ENCODE measurements around the gene QSOX1.
"Not testable (repeated sequence)": the region's sequence is repeated elsewhere in the genome, so short reads cannot be mapped to it uniquely, and the experiment has no call there.

The QSOX1 gene

DNA sequence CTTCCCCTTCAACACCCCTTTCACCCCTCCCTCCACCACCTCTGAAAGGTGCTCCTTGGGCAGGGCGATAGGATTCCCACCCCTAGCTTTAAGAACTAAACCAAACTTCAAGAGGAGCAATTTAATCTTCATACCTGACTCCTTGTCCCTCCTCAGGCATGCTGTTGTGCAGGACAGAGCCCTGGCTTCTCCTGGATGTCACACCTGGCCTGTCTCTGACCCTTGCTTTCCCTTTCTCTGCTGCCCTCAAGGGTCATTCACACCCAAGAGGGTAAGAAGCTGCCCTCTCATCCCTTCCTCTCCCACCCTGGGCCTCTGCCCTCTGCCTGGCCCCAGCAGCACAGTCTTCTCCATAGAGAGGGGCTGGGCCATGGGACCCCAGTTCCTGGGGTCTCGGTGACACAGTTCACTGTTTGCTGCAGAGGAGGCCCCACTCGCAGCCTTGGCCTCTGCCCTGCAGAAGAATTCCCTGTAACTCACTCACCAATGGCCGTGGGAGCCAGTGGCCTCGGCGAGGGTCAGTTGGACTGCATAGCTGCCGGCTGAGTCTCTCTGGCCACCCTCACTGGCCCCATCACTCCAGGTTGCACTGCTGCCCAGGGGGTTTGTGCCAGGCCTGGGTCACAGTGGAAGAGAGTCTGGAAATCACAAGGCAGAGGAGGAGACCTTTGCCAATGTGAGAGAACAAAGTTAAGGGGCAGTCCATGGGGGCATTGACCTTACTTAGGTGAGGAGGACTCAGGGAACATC is 47.0 kb downstream of the QSOX1 start:
- Histone ChIP-seq H3K9me3 (no peaks in the 10 kb centered on the region), H3K4me3 (ENCODE audit: low read depth, low read length) (no peak overlapping the region), H3K27me3 (no peaks in the 10 kb centered on the region), H3K4me1 (no peaks in the 10 kb centered on the region), H3K36me3 (no peaks in the 10 kb centered on the region)
- TF ChIP-seq, protein P1, sequence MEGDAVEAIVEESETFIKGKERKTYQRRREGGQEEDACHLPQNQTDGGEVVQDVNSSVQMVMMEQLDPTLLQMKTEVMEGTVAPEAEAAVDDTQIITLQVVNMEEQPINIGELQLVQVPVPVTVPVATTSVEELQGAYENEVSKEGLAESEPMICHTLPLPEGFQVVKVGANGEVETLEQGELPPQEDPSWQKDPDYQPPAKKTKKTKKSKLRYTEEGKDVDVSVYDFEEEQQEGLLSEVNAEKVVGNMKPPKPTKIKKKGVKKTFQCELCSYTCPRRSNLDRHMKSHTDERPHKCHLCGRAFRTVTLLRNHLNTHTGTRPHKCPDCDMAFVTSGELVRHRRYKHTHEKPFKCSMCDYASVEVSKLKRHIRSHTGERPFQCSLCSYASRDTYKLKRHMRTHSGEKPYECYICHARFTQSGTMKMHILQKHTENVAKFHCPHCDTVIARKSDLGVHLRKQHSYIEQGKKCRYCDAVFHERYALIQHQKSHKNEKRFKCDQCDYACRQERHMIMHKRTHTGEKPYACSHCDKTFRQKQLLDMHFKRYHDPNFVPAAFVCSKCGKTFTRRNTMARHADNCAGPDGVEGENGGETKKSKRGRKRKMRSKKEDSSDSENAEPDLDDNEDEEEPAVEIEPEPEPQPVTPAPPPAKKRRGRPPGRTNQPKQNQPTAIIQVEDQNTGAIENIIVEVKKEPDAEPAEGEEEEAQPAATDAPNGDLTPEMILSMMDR (IDR thresholded peaks at IDR 0.05; ENCODE audit: low read depth, low read length) = no peak
- no peak for DNase-seq

DNA sequence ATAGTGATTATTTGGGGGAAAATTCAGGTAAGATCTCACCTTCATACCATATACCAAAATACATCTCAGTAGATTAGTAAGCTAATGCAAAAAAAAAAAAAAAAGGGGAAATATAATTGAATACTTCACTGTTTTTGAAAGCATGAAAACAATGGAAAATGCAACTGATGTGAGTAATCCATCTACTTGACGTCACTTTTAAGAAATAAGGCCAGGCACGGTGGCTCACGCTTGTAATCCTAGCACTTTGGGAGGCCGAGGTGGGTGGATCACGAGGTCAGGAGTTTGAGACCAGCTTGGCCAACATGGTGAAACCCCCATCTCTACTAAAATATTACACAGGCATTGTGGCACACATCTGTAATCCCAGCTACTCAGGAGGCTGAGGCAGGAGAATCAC is 47.9 kb downstream of the QSOX1 start:
- not testable (repeated sequence) for H3K4me3 ChIP-seq (ENCODE audit: low read depth, low read length); H3K9me3 ChIP-seq; H3K36me3 ChIP-seq; H3K27me3 ChIP-seq; DNase-seq; H3K4me1 ChIP-seq

DNA sequence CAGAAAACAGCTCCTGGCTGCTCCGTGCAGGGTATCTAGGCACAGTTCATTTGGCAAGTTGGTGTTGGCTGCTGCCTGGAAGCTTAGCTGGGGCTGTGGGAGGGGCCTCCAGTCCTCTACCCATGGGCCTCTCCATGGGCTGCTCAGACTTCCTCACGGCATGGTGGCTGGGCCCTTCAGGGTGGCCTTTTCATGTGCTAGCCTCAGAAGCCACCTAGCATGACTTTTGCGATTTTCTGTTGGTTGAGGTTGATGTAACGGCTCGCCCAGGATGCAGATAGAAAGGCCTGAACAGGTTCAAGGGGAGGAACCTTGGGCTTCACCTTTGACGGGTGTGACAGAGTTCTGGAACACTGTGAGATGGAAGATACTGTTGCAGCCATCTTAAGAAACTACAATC is 49.6 kb downstream of the QSOX1 start:
- Histone ChIP-seq H3K9me3 (no peaks in the 10 kb centered on the region), H3K4me3 (ENCODE audit: low read depth, low read length) (no peak overlapping the region), H3K36me3 (no peaks in the 10 kb centered on the region), H3K4me1 (no peaks in the 10 kb centered on the region), H3K27me3 (no peaks in the 10 kb centered on the region)
- no peak for DNase-seq
- TF ChIP-seq, protein P1 (IDR thresholded peaks at IDR 0.05; ENCODE audit: low read depth, low read length) = no peak

DNA sequence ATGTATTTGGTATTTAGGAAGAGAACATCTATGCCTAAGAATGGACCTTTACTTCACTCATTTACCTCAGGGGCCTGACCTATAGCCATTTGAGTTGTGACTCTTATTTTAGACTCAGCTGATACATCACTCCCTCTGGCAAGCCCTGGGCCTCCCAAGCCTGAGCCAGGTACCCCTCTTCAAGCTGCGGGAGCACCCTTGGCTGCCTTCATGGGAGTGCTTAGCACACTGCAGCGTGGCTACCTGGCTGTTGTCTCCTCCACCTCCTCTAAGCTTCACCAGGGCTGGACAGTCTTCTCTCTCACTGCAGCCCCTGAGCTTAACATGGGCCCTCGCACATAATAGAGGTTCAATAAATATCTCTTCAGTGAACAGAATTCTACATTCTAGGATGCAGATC is 51.9 kb downstream of the QSOX1 start:
- no peaks in the 10 kb centered on the region for H3K4me1 ChIP-seq

DNA sequence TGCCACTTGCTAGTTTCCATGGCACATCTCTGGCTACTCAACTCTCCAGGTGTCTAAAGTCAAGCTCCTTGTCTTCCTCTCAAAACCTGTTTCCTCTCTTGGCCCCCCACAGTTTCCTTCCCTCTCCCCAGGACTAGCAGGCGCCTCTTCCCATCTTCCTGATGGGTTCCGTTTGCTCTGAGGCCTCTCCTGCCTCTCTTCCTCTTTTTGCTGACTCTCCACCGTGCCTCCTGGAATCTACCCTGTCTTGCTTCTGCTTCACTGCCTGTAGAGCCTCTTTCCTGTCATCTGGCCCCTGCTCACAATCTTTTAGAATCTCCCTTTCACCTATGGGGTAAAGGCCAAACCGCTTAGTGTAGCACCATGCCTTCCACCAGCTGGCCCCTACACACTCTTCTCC is 53.6 kb downstream of the QSOX1 start:
- no peaks in the 10 kb centered on the region for H3K36me3 ChIP-seq
- no peak for DNase-seq
- H3K27me3 ChIP-seq = no peaks in the 10 kb centered on the region
- H3K4me3 ChIP-seq (ENCODE audit: low read depth, low read length) = no peak overlapping the region
- H3K9me3 ChIP-seq = no peaks in the 10 kb centered on the region
- no peaks in the 10 kb centered on the region for H3K4me1 ChIP-seq
- TF ChIP-seq, protein P1 (IDR thresholded peaks at IDR 0.05; ENCODE audit: low read depth, low read length) = no peak

More for the DNA sequence above, 51.9 kb downstream of the QSOX1 start:
- Histone ChIP-seq H3K9me3 (no peaks in the 10 kb centered on the region), H3K27me3 (no peaks in the 10 kb centered on the region), H3K36me3 (no peaks in the 10 kb centered on the region), H3K4me3 (ENCODE audit: low read depth, low read length) (no peak overlapping the region)
- TF ChIP-seq, protein P1 (IDR thresholded peaks at IDR 0.05; ENCODE audit: low read depth, low read length) = no peak
- DNase-seq = no peak

DNA sequence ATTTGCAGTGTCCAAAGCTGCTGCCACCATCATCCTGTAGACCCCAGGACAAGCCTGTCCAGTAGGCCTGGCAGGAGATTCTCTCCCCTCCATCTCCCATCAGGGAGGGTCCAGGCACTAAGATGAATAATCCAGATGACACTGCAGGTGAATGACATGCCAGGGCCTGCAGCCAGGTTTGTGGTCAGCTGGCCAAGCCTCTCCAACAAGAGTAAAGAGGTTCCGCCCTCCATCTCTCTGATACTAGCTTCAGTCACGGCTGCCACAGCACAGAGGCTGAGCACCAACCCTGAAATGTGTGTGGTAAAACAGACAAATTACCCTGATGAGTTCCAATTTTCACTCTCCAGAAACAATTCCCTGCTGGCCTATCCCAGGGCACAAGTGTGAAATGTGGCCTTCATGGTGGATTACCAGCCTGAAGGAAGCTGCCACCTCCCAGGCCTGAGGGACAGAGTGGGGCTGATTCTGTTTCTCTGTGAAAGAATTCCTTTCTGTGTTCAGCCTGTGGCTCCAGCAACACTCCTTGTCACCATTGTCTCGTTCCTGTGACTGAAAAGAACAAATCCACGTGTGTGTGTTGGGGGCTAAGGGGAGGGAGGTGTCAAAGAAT is 55.4 kb downstream of the QSOX1 start:
- H3K27me3 ChIP-seq = no peaks in the 10 kb centered on the region
- no peaks in the 10 kb centered on the region for H3K36me3 ChIP-seq
- no peak overlapping the region for H3K4me3 ChIP-seq (ENCODE audit: low read depth, low read length)
- TF ChIP-seq, protein P1 (IDR thresholded peaks at IDR 0.05; ENCODE audit: low read depth, low read length) = no peak
- H3K4me1 ChIP-seq = no peaks in the 10 kb centered on the region
- no peak for DNase-seq
- H3K9me3 ChIP-seq = no peaks in the 10 kb centered on the region
